ENCODE data around the gene TTC17. TPM values are rescaled to one million over a fixed set of nuclear protein-coding genes. Genes with fewer than 3 reads are reported as not detected.

Gene TTC17
- total and polyA plus RNA-seq, 12 donors = 44.2 to 126 (median 69.2) TPM

- DNase-seq = peak; percentile 65 to 85 (median 78)
- intact Hi-C loops (cut with DNase I) = no loop called here
- H3K27ac ChIP-seq = peak overlapping the region in 2 of 5 donors; percentile 54 to 60
- H3K4me3 ChIP-seq = no peak overlapping the region
- whole genome bisulfite sequencing, 4 donors = 74 to 80% (median 77%) methylated on average over 2 of the region's 2 CpGs
- H3K36me3 ChIP-seq (replicated peaks in 1 of 2) = no peaks in the 10 kb centered on the region
- no peaks in the 10 kb centered on the region for H3K9me3 ChIP-seq (replicated peaks in 1 of 3)
- TF ChIP-seq CTCF (IDR thresholded peaks at IDR 0.05) (no peak), POLR2A (IDR thresholded peaks at IDR 0.05) (no peak)
- no peaks in the 10 kb centered on the region for H3K4me1 ChIP-seq (replicated peaks in 1 of 2)
- no peaks in the 10 kb centered on the region for H3K27me3 ChIP-seq
These were observed 183.3 kb downstream of the TTC17 start for GRCh38 chr11:43541993-43542392.

GRCh38 chr11:43542750-43543712 is 184.3 kb downstream of the TTC17 start:
- intact Hi-C loops (cut with DNase I) = no loop called here
- peaks cover 0 to 2% of the 10 kb centered on the region in 2 donors for H3K4me1 ChIP-seq (replicated peaks in 1 of 2)

More at GRCh38 chr11:43542750-43543712, 184.3 kb downstream of the TTC17 start:
- Histone ChIP-seq H3K4me3 (no peak overlapping the region), H3K9me3 (replicated peaks in 1 of 3) (no peaks in the 10 kb centered on the region), H3K27me3 (no peaks in the 10 kb centered on the region), H3K27ac (peak overlapping the region in 2 of 5 donors; percentile 54 to 60), H3K36me3 (replicated peaks in 1 of 2) (no peaks in the 10 kb centered on the region)
- no peak for TF ChIP-seq POLR2A (IDR thresholded peaks at IDR 0.05)
- TF ChIP-seq CTCF (IDR thresholded peaks at IDR 0.05) = no peak
- WGBS, 4 donors = 74 to 90% (median 84%) methylated on average over 7 of the region's 7 CpGs
- DNase-seq = no peak

Small RNA genes lying within 50 kb of the gene (small RNA-seq; reads per million reads assigned to genes)
- gene RF00019 = 0 reads per million in 2 donors
- 0 reads per million in 2 donors for gene RN7SKP287

Other genes with a start within 250 kb of the TTC17 start
- 10 to 100 TPM; 45.1 to 85.3 (median 64.1) TPM for gene API5, start 46.9 kb upstream of the TTC17 start, total RNA-seq
- gene API5, start 46.9 kb upstream of the TTC17 start, polyA plus RNA-seq = 100 to 1,000 TPM in 1 of 3 donors, 10 to 100 TPM in 2; 15.5 to 118 (median 21.9) TPM